ENCODE results near the gene CES1. TPM values are rescaled to one million over a fixed set of nuclear protein-coding genes. Genes with fewer than 3 reads are reported as not detected.

CES1 gene
- total and polyA plus RNA-seq, 2 of the 8 experiments (the other 6 are each of a cell fraction or from before 2014, with no cell fraction given) = 0.91 to 1.2 TPM

DNA sequence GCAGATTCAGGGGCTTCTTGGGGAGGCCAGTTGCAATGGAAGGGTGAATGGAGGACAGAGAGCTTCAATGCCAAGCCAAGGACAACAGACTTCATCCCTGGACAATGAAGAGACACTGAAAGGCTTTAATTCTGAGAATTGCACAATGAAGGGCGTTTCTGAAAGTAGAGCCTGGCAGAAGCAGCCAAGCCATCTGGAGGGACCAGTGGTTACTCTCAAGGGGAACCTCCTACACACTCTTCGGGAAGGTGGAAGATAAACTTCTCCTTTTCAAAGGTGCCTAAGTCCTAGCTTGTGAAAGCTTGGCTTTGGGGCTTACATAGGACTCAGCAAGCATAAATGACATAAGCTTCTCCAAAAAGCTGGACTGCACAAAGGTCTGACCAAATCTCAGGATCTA is 6.2 kb upstream of the CES1 start:
- Histone ChIP-seq H4K5ac (ENCODE audit: insufficient read length, low read depth, low read length) (no peak overlapping the region), H3K4me3 (ENCODE audit: extremely low read depth in 1 of 4, insufficient read depth in 2 of 4, low read depth in 3 of 4, low read length in 4 of 4) (no peak overlapping the region), H3K27me3 (replicated peaks in 1 of 4; ENCODE audit: control insufficient read depth in 3 of 4, extremely low read depth in 1 of 4, insufficient read depth in 3 of 4, low read length in 3 of 4) (no peaks in the 10 kb centered on the region), H3K79me1 (ENCODE audit: low read depth, low read length) (no peaks in the 10 kb centered on the region), H3K4ac (replicated peaks; ENCODE audit: insufficient read length, low read depth, low read length) (no peak overlapping the region), H4K8ac (ENCODE audit: extremely low read depth, insufficient read depth, low read length) (no peak overlapping the region), H2BK120ac (replicated peaks; ENCODE audit: low read depth, low read length) (no peak overlapping the region), H3K4me2 (ENCODE audit: insufficient read depth in 1 of 2, low read depth in 2 of 2, low read length in 2 of 2) (no peak overlapping the region), H3K27ac (ENCODE audit: low read depth, low read length) (no peak overlapping the region), H3K9ac (replicated peaks in 1 of 4; ENCODE audit: extremely low read depth in 1 of 4, low read depth in 3 of 4, low read length in 3 of 4) (no peak overlapping the region), H4K20me1 (replicated peaks in 1 of 2; ENCODE audit: control insufficient read depth in 1 of 2, insufficient read depth in 2 of 2, low read length in 2 of 2) (no peaks in the 10 kb centered on the region), H3K9me3 (ENCODE audit: insufficient read depth in 2 of 2, low read depth in 1 of 2, low read length in 1 of 2) (no peaks in the 10 kb centered on the region), H3K36me3 (ENCODE audit: control insufficient read depth in 2 of 4, insufficient read depth in 4 of 4, low read length in 3 of 4) (no peaks in the 10 kb centered on the region), H3K4me1 (replicated peaks in 1 of 4; ENCODE audit: control insufficient read depth in 3 of 4, insufficient read depth in 4 of 4, low read length in 3 of 4) (no peaks in the 10 kb centered on the region), H3K14ac (ENCODE audit: insufficient read length) (no peak overlapping the region), H4K91ac (replicated peaks; ENCODE audit: insufficient read length, low read length) (no peak overlapping the region), H3K56ac (replicated peaks; ENCODE audit: insufficient read length, low read depth, low read length) (no peak overlapping the region), H2BK5ac (ENCODE audit: low read depth, low read length) (no peak overlapping the region), H3K23ac (ENCODE audit: insufficient read length) (no peak overlapping the region), H3K79me2 (ENCODE audit: control insufficient read depth in 1 of 2, insufficient read depth in 2 of 2, low read length in 2 of 2) (no peaks in the 10 kb centered on the region), H3K18ac (ENCODE audit: extremely low read depth, low read length) (no peak overlapping the region), H3K23me2 (ENCODE audit: low read depth, low read length) (no peaks in the 10 kb centered on the region), H2BK20ac (ENCODE audit: low read length) (no peak overlapping the region), H2BK15ac (ENCODE audit: low read length) (no peak overlapping the region), H2AK5ac (ENCODE audit: low read depth, low read length) (no peak overlapping the region), H2AFZ (ENCODE audit: low read length) (no peak overlapping the region), H2BK12ac (ENCODE audit: low read depth, low read length) (no peak overlapping the region)
- ChIA-PET CTCF (ENCODE audit: partially characterized antibody) (interaction anchor here (1.4 to 4.8 kb wide), 3 partner anchors 127 to 374 kb away, joined by 3 to 114 read pairs (median 27); no protein-coding TSS in a partner anchor), POLR2A (ENCODE audit: partially characterized antibody) (no interaction called here)
- FAIRE-seq = no peak
- no peak for DNase-seq (ENCODE audit: low read depth in 1 of 2, low spot score in 2 of 2)
- WGBS, 2 experiments (ENCODE audit: extremely low coverage in 1 of 2, insufficient coverage in 1 of 2, insufficient read length in 1 of 2, insufficient replicate concordance in 2 of 2, low coverage in 1 of 2, low lambda C conversion rate in 2 of 2, missing lambda C conversion rate in 1 of 2) = 97% methylated on average over 2 of the region's 2 CpGs; no CpG with 5 or more reads in 1 of the 2 experiments
- no peak for TF ChIP-seq BRCA1 (IDR thresholded peaks at IDR 0.05; ENCODE audit: low read depth, low read length)
- TF ChIP-seq HDAC6 (IDR thresholded peaks at IDR 0.05; ENCODE audit: low read depth, low read length) = no peak
- TF ChIP-seq, protein P1, sequence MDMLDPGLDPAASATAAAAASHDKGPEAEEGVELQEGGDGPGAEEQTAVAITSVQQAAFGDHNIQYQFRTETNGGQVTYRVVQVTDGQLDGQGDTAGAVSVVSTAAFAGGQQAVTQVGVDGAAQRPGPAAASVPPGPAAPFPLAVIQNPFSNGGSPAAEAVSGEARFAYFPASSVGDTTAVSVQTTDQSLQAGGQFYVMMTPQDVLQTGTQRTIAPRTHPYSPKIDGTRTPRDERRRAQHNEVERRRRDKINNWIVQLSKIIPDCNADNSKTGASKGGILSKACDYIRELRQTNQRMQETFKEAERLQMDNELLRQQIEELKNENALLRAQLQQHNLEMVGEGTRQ (IDR thresholded peaks at IDR 0.05; ENCODE audit: low read length) = no peak
- TF ChIP-seq RXRA (IDR thresholded peaks at IDR 0.05; ENCODE audit: insufficient read depth, low read depth, low read length) = no peak
- no peak for TF ChIP-seq SP1 (IDR thresholded peaks at IDR 0.05; ENCODE audit: low read depth, low read length)
- TF ChIP-seq MAFK (IDR thresholded peaks at IDR 0.05; ENCODE audit: low read depth, low read length) = no peak
- TF ChIP-seq KDM1A (IDR thresholded peaks at IDR 0.05; ENCODE audit: borderline replicate concordance, low read length) = no peak
- TF ChIP-seq SIN3A (conservative IDR thresholded peaks at IDR 0.05 in 1 of 2, IDR thresholded peaks at IDR 0.05 in 1 of 2; ENCODE audit: low read depth in 1 of 2, low read length in 2 of 2) = no peak
- no peak for TF ChIP-seq KDM4A (IDR thresholded peaks at IDR 0.05; ENCODE audit: low read depth, low read length, severe bottlenecking)
- no peak for TF ChIP-seq SP2 (IDR thresholded peaks at IDR 0.05; ENCODE audit: low read length)
- TF ChIP-seq CTBP2 (IDR thresholded peaks at IDR 0.05; ENCODE audit: borderline replicate concordance, insufficient read depth, insufficient read length, low read length) = no peak
- TF ChIP-seq JUND (IDR thresholded peaks at IDR 0.05; ENCODE audit: low read length) = no peak
- no peak for TF ChIP-seq CHD2 (IDR thresholded peaks at IDR 0.05; ENCODE audit: low read length)
- no peak for TF ChIP-seq EP300 (IDR thresholded peaks at IDR 0.05; ENCODE audit: borderline replicate concordance in 1 of 2, low read depth in 2 of 2, low read length in 2 of 2)

Data from H1 (cell line).